DOHH2 (cell line): ENCODE results near the gene RAB3C.

ENCODE experiments used
- EZH2phosphoT487 ChIP-seq: fragments of 200-600 bp; sonication (generic); IDR thresholded peaks from 2 replicates; pipeline ENCODE4 v1.6.1; 2017; ENCODE audit warnings: borderline replicate concordance, mild to moderate bottlenecking, antibody characterized with exemption, low read length, moderate library complexity, mixed read lengths
- TF ChIP-seq, protein P1 (sequence below): fragments of 200-600 bp; sonication (generic); IDR thresholded peaks from one replicate; pipeline ENCODE4 v1.5.1; 2014; ENCODE audit warnings: antibody characterized with exemption, mild to moderate bottlenecking, low read depth, low read length; ENCODE audit not compliant: poor library complexity, severe bottlenecking

DNA sequence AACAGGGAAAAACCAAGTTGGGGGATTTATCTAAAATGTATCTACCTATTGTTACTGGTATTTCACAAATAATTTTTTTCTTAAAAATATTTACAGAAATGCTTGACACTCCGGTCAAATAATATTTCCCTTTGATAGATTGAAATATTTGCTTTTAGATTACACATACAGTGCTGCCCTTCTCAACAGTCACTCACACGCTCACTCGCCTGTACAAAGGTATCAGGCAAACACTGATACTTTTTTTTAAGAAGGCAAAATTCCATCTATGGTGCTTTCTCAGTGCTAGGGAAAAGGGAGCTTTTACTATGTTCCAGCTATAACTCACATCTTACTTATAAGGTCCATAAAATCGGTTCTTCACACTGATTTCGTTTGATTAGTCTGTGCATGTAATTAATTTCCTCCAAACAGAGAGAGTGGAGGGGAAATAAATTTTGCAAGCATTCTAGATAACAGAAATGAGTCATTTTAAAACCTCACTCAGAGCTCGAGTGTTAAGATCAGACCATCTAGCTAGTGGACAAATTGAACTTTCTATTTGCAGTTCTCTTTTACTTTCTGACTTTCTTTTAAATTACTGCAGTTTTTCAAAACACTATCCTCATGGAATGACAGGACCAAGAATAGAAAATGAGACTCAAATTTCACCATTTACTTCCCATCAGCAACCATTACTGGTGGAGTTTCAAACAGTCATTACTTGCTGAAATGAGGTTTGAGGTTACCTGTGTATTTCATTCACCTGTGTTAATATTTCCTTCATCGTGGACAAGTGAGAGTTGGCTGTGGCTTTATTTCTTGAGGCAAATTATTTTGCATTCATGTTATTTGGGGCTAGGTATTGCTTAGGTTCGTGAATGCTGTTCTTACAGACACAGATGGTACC lies 273.2 kb downstream of the RAB3C start:
- TF ChIP-seq, protein P1, sequence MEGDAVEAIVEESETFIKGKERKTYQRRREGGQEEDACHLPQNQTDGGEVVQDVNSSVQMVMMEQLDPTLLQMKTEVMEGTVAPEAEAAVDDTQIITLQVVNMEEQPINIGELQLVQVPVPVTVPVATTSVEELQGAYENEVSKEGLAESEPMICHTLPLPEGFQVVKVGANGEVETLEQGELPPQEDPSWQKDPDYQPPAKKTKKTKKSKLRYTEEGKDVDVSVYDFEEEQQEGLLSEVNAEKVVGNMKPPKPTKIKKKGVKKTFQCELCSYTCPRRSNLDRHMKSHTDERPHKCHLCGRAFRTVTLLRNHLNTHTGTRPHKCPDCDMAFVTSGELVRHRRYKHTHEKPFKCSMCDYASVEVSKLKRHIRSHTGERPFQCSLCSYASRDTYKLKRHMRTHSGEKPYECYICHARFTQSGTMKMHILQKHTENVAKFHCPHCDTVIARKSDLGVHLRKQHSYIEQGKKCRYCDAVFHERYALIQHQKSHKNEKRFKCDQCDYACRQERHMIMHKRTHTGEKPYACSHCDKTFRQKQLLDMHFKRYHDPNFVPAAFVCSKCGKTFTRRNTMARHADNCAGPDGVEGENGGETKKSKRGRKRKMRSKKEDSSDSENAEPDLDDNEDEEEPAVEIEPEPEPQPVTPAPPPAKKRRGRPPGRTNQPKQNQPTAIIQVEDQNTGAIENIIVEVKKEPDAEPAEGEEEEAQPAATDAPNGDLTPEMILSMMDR: no peak
- no peak for TF ChIP-seq EZH2phosphoT487
